ENCODE results near the gene RS1.

DNA sequence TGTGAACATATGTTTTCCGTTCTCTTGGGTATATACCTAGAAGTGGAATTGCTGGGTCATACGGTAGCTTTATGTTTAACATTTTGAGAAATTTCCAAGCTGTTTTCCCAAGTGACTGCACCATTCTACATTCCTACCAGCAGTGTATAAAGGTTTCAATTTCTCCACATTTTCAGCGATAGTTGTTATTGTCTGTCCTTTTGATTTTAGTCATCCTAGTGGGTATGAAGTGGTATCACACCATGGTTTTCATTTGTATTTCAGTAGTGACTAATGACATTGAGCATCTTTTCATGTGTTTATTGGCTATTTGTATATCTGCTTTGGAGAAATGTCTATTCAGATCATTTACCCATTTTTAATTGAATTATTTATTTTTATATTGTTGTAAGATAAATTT lies 37.9 kb upstream of the RS1 start:
- TF ChIP-seq EZH2 (IDR thresholded peaks at IDR 0.05; ENCODE audit: low read length, unreplicated experiment) (no peak), EZH2phosphoT487 (IDR thresholded peaks at IDR 0.05; ENCODE audit: borderline replicate concordance, low read length) (no peak)
- TF ChIP-seq, protein P1, sequence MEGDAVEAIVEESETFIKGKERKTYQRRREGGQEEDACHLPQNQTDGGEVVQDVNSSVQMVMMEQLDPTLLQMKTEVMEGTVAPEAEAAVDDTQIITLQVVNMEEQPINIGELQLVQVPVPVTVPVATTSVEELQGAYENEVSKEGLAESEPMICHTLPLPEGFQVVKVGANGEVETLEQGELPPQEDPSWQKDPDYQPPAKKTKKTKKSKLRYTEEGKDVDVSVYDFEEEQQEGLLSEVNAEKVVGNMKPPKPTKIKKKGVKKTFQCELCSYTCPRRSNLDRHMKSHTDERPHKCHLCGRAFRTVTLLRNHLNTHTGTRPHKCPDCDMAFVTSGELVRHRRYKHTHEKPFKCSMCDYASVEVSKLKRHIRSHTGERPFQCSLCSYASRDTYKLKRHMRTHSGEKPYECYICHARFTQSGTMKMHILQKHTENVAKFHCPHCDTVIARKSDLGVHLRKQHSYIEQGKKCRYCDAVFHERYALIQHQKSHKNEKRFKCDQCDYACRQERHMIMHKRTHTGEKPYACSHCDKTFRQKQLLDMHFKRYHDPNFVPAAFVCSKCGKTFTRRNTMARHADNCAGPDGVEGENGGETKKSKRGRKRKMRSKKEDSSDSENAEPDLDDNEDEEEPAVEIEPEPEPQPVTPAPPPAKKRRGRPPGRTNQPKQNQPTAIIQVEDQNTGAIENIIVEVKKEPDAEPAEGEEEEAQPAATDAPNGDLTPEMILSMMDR (conservative IDR thresholded peaks at IDR 0.05; ENCODE audit: low read depth, low read length), result no peak

Data from PC-3 (cell line).